ENCODE data around the gene SIX2. TPM values are rescaled to one million over a fixed set of nuclear protein-coding genes. Genes with fewer than 3 reads are reported as not detected.

SIX2 gene
- total RNA-seq, 2 experiments from 2014 or later: not detected

DNA sequence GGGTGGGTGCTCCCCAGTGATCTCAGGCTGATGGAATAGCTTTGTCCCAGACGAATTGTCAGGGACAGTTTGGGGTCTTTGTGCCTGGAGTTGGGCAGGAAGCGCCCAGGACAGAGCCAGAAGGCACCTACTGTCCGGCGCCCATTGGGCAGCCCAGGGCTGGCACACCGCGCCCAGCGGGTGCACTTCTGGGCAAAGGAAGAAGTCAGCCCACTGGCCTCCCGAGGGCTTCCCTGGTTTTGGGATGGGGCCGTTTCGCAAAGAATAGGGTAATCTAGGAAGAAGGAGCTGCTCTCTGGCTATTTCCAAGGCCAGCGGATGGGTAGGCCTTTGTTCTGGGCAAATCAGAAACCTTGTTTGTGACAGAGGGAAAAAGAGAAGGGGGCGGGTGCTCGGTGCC is 3.5 kb upstream of the SIX2 start:
- DNase-seq (no peak), ATAC-seq (no peak)
- CTCF ChIA-PET: no interaction called here
- Mint-ChIP-seq H3K9me3 (ENCODE audit: low read depth) (no peaks in the 10 kb centered on the region), H3K4me1 (peaks cover 16% of the 10 kb centered on the region), H3K27me3 (peaks cover 84% of the 10 kb centered on the region), H3K4me3 (no peak overlapping the region), H3K27ac (no peak overlapping the region), H3K36me3 (peaks cover 1% of the 10 kb centered on the region)

GRCh38 chr2:45011621-45012602 is 2.7 kb upstream of the SIX2 start:
- no peak overlapping the region for H3K27ac Mint-ChIP-seq
- H3K27me3 Mint-ChIP-seq: peaks cover 83% of the 10 kb centered on the region
- DNase-seq (no peak), ATAC-seq (no peak)
- H3K36me3 Mint-ChIP-seq: peaks cover 1% of the 10 kb centered on the region
- peaks cover 16% of the 10 kb centered on the region for H3K4me1 Mint-ChIP-seq
- no peak overlapping the region for H3K4me3 Mint-ChIP-seq
- H3K9me3 Mint-ChIP-seq (ENCODE audit: low read depth): no peaks in the 10 kb centered on the region
- CTCF ChIA-PET: no interaction called here

DNA sequence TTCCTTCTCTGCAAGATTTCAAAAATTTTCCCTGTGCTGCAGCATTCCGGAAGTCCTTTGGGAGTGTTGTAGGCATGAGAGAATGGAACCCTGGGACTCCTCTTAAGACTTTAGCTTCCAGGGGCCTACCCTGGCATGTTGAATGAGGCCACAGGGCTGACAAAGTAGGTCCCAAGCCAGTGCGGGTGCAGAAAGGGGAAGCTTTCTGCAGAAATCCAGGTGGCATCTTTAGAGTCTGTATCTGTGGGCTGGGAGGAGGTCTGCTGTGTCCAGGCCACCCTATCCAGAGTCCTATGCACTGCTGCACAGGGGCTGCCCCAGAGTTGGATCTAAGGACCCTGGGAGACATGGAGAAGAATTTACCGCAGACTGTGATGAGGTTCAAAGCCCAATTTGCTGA is 1.9 kb upstream of the SIX2 start:
- H3K36me3 Mint-ChIP-seq: peaks cover 1% of the 10 kb centered on the region
- H3K4me3 Mint-ChIP-seq: no peak overlapping the region
- peaks cover 86% of the 10 kb centered on the region for H3K27me3 Mint-ChIP-seq
- DNase-seq (no peak), ATAC-seq (no peak)
- CTCF ChIA-PET: interaction anchor here (1.5 kb wide), 1 partner anchor 29 kb away, joined by 6 read pairs; no protein-coding TSS in a partner anchor
- H3K4me1 Mint-ChIP-seq: peaks cover 19% of the 10 kb centered on the region
- no peak overlapping the region for H3K27ac Mint-ChIP-seq
- no peaks in the 10 kb centered on the region for H3K9me3 Mint-ChIP-seq (ENCODE audit: low read depth)

- Mint-ChIP-seq H3K36me3 (peaks cover 1% of the 10 kb centered on the region), H3K9me3 (ENCODE audit: low read depth) (no peaks in the 10 kb centered on the region), H3K4me1 (peaks cover 20% of the 10 kb centered on the region), H3K27me3 (peaks cover 85% of the 10 kb centered on the region), H3K4me3 (no peak overlapping the region), H3K27ac (no peak overlapping the region)
- DNase-seq: no peak
- ATAC-seq: no peak
- CTCF ChIA-PET: interaction anchor here (1.5 kb wide), 1 partner anchor 29 kb away, joined by 6 read pairs; no protein-coding TSS in a partner anchor
These were observed 1.4 kb upstream of the SIX2 start for GRCh38 chr2:45010702-45011012.

GRCh38 chr2:45009928-45010701 is 863 bp upstream of the SIX2 start:
- H3K4me1 Mint-ChIP-seq: peaks cover 24% of the 10 kb centered on the region
- ATAC-seq: no peak

GRCh38 chr2:45008296-45009129 is 739 bp downstream of the SIX2 start:
- Mint-ChIP-seq H3K27ac (no peak overlapping the region), H3K4me1 (peaks cover 27% of the 10 kb centered on the region), H3K9me3 (ENCODE audit: low read depth) (no peaks in the 10 kb centered on the region), H3K27me3 (peaks cover 90% of the 10 kb centered on the region), H3K4me3 (peak overlapping the region; percentile 63), H3K36me3 (peaks cover 1% of the 10 kb centered on the region)
- CTCF ChIA-PET: interaction anchor here (2.1 kb wide), 1 partner anchor 27 kb away, joined by 10 read pairs; no protein-coding TSS in a partner anchor
- ATAC-seq (peak; percentile 46), DNase-seq (peak; percentile 62)

More at GRCh38 chr2:45009928-45010701, 863 bp upstream of the SIX2 start:
- no peak overlapping the region for H3K4me3 Mint-ChIP-seq
- no peak for DNase-seq
- no peak overlapping the region for H3K27ac Mint-ChIP-seq
- CTCF ChIA-PET: interaction anchor here (1.5 kb wide), 1 partner anchor 28 kb away, joined by 6 read pairs; no protein-coding TSS in a partner anchor
- H3K9me3 Mint-ChIP-seq (ENCODE audit: low read depth): no peaks in the 10 kb centered on the region
- peaks cover 85% of the 10 kb centered on the region for H3K27me3 Mint-ChIP-seq
- H3K36me3 Mint-ChIP-seq: peaks cover 1% of the 10 kb centered on the region

DNA sequence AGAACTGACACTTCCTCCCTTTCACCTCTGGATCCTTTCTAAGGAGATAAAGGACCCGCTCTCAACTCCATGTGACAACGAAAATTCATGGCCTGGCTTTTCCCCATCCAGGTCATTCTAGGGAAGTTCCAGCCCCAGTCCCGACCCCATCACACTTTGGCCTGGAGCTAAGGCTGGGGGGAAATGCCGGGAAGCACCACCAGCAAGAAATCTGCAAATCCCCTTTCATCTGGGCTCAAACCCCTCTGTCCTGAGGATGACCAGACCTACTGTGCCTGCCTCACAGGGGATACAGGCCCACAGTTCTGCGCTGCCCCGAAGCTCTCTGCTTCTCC is 1.3 kb downstream of the SIX2 start:
- peaks cover 1% of the 10 kb centered on the region for H3K36me3 Mint-ChIP-seq
- CTCF ChIA-PET: interaction anchor here (1.5 to 2.1 kb wide), 2 partner anchors 26 to 49 kb away, joined by 3 to 10 read pairs; no protein-coding TSS in a partner anchor

GRCh38 chr2:45006942-45007287 is 2.3 kb downstream of the SIX2 start:
- no peak for ATAC-seq
- Mint-ChIP-seq H3K27ac (no peak overlapping the region), H3K4me3 (no peak overlapping the region)

More for the DNA sequence above, 1.3 kb downstream of the SIX2 start:
- Mint-ChIP-seq H3K27ac (peak overlapping the region; percentile 29), H3K27me3 (peaks cover 95% of the 10 kb centered on the region), H3K4me1 (peaks cover 26% of the 10 kb centered on the region), H3K4me3 (no peak overlapping the region), H3K9me3 (ENCODE audit: low read depth) (no peaks in the 10 kb centered on the region)
- no peak for ATAC-seq
- no peak for DNase-seq

DNA sequence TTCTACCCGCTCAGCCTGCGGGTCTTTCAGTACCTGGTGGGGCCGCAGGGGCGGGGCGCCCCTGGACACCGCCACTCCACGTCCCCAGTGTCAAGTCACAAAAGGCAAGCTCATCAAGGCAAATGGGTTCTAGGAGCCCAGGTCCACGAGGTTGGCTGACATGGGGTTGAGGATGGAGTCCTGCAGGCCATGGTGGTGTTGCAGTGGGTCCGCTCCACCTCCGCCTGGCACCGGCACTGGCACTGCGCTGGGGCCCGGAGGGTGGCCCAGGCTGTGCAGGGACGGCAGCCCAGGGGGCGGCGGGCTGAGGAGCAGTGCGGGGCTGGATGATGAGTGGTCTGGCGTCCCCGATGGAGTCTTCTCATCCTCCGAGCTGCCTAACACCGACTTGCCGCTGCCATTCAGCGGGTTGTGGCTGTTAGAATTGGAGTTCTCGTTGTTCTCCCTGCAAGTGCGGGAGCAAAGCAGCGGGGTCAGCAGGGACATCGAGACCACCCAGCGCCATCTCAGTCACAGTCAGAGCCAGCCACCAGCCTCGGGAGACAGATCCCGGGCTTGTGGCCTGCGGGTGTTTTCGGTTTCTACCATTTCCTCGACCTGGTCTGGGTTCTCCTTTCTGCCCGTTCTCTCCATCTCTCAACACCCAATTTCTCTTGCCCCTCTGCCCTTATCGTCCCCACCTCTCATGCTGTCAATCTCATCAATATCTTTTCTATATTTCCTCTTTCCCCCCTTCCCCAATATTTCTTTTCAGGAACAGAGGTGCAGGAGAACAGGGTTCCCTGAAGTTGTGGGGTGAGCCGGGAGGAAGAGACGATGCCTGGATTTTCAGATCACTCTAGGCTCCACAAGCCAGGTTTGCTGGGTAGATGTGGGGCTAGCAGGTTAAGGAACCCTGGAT is 3.0 kb downstream of the SIX2 start:
- H3K4me3 Mint-ChIP-seq: no peak overlapping the region
- ATAC-seq (no peak), DNase-seq (no peak)
- CTCF ChIA-PET: interaction anchor here (1.5 to 1.7 kb wide), 2 partner anchors 48 to 572 kb away, joined by 3 to 4 read pairs; no protein-coding TSS in a partner anchor
- H3K4me1 Mint-ChIP-seq: peaks cover 27% of the 10 kb centered on the region
- peaks cover 1% of the 10 kb centered on the region for H3K36me3 Mint-ChIP-seq
- H3K9me3 Mint-ChIP-seq (ENCODE audit: low read depth): no peaks in the 10 kb centered on the region
- H3K27ac Mint-ChIP-seq: no peak overlapping the region
- peaks cover 93% of the 10 kb centered on the region for H3K27me3 Mint-ChIP-seq

More at GRCh38 chr2:45006942-45007287, 2.3 kb downstream of the SIX2 start:
- peaks cover 93% of the 10 kb centered on the region for H3K27me3 Mint-ChIP-seq
- peaks cover 1% of the 10 kb centered on the region for H3K36me3 Mint-ChIP-seq
- no peak for DNase-seq
- H3K9me3 Mint-ChIP-seq (ENCODE audit: low read depth): no peaks in the 10 kb centered on the region
- H3K4me1 Mint-ChIP-seq: peaks cover 23% of the 10 kb centered on the region
- CTCF ChIA-PET: interaction anchor here (1.5 kb wide), 1 partner anchor 48 kb away, joined by 3 read pairs; no protein-coding TSS in a partner anchor

GRCh38 chr2:45005261-45006002 is 3.8 kb downstream of the SIX2 start:
- ATAC-seq (no peak), DNase-seq (no peak)
- no peak overlapping the region for H3K4me3 Mint-ChIP-seq
- CTCF ChIA-PET: interaction anchor here (1.7 kb wide), 1 partner anchor 573 kb away, joined by 4 read pairs; no protein-coding TSS in a partner anchor
- peaks cover 29% of the 10 kb centered on the region for H3K4me1 Mint-ChIP-seq
- peaks cover 92% of the 10 kb centered on the region for H3K27me3 Mint-ChIP-seq
- peak overlapping the region; percentile 26 for H3K27ac Mint-ChIP-seq
- no peaks in the 10 kb centered on the region for H3K9me3 Mint-ChIP-seq (ENCODE audit: low read depth)
- H3K36me3 Mint-ChIP-seq: peaks cover 1% of the 10 kb centered on the region

GRCh38 chr2:45004562-45005191 is 4.6 kb downstream of the SIX2 start:
- ATAC-seq: no peak
- Mint-ChIP-seq H3K4me1 (peaks cover 26% of the 10 kb centered on the region), H3K27me3 (peaks cover 92% of the 10 kb centered on the region), H3K27ac (no peak overlapping the region), H3K36me3 (peaks cover 1% of the 10 kb centered on the region), H3K4me3 (no peak overlapping the region), H3K9me3 (ENCODE audit: low read depth) (no peaks in the 10 kb centered on the region)
- CTCF ChIA-PET: interaction anchor here (0.8 to 1.7 kb wide), 2 partner anchors 49 to 574 kb away, joined by 4 read pairs; no protein-coding TSS in a partner anchor
- no peak for DNase-seq

Measured in activated CD8-positive, alpha-beta memory T cell treated with anti-CD3 and anti-CD28 coated beads, Interleukin-2, amount 10 ng/mL, durations not matched to agents 7 days and 5 days (primary cell).